Astrocyte of the hippocampus (primary cell): ENCODE results near the gene RHOU.
"Not testable (repeated sequence)": the region's sequence is repeated elsewhere in the genome, so short reads cannot be mapped to it uniquely, and the experiment has no call there.

Source experiments
- DNase-seq: peaks from one replicate; pipeline ENCODE4 v3.0.0; 2011; ENCODE audit warnings: low read depth, low spot score

RHOU gene

GRCh38 chr1:228734881-228735801 is at the start of gene RHOU:
TSS of gene RHOU (plus strand) at chr1:228735479. CDS start at chr1:228735743, 264 bp downstream.
- peak; percentile 82 for DNase-seq

GRCh38 chr1:228687587-228687986 is 47.7 kb upstream of the RHOU start:
- DNase-seq = no peak

DNA sequence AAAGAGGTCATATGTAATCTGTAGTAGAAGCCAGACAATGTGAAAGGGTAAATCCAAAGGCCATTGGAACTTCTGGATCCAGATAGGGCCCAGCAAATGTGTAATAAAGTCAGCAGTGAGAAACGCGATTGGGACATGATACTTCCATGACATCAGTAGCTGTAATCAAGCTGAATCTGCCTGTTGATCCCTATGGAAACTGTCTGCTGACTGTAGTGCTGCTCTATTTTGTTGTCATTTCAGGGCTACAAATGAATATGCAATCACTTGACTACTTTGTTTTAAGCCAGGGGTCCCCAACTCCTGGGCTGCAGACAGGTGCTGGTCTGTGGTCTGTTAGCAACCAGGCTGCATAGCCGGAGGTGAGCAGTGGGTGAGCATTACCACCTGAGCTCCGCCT is 46.0 kb upstream of the RHOU start:
- DNase-seq = no peak

GRCh38 chr1:228691211-228691610 is 44.1 kb upstream of the RHOU start:
- DNase-seq = no peak

GRCh38 chr1:228691926-228692325 is 43.4 kb upstream of the RHOU start:
- DNase-seq = peak; percentile 44

DNA sequence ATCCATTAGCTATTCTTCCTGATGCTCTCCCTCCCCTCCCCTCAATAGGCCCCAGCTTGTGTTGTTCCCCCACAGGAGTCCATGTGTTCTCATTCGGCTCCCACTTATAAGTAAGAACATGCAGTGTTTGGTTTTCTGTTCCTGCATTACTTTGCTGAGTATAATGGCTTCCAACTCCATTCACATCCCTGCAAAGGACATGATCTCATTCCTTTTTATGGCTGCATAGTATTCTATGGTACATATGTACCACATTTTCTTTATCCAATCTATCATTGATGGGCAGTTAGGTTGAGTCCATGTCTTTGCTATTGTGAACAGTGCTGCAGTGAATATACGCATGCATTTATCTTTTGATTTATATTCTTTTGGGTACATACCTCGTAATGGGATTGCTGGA is 40.8 kb upstream of the RHOU start:
- DNase-seq = not testable (repeated sequence)

DNA sequence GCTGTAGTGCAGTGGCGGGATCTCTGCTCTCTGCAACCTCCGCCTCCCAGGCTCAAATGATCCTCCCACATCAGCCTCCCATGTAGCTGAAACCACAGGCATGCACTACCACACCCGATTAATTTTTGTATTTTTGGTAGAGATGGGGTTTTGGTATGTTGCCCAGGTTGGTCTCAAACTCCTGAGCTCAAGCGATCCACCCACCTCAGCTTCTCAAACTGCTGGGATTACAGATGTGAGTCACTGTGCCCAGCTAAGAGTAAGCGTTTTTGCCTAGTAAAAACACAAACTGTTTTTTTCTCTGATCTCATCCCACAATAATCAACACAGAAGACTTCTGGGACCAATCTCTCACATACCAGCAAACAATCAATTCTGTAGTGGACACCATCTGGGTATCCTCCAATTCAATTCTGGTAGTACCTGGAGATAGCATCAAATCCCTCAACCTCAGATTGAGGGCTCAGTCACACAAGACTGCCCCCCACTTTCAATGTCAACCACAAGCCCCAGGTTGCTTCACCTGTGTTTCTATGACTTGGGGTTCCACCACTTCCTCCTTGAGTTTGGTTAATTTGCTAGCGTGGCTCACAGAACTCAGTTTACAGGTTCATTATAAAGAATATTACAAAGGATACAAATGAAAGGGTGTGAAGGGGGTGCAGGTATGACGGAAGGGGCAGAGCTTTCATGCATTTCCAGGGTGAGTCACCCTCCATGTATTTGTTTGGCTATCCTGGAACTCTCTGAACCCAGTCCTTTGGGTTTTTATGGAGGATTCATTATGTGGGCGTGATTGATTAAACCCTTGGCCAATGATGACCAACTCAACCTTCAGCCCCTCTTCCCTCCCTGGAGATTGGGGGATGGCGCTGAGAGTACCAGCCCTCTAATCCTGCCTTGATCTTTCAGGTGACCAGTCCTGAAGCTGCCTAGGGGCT is 40.0 kb upstream of the RHOU start:
- no peak for DNase-seq

DNA sequence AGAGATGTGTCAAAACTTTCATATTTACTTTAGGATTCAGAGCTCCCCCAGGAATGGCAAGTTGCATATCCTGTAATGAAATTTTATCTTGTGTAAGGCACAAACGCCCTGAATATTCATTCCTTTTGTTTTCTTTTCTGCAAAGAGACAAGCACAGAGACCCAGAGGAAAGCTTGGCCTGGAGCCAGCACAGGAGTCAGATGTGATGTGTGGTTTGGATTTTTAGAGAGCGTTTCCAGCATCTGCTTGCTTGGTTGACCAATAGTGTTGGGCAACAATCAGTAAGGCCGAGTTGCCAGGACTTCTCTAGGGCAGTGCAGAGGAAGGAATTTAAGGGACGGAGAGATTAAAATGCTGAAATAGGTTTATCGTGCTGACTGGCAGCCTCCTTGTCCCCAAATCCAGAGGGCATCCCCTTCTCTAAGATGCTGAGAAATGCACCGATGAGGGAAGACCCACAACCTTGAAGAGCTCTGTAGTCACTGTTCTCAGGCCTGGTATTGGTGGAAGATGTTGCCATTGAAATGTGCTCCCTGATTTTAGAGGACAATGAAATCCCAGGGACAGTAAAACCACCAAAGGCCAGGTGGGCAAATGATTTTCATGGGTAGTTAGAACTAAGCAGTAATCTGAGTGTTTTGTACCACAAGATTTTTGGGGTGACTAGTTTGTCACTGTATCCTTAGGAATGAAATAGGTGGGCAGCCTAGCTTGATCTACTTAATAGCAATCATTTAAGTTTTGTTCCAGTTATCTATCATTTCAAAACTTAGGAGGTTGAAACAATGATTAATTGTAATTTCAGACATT is 37.9 kb upstream of the RHOU start:
- DNase-seq = peak; percentile 52

GRCh38 chr1:228698017-228698329 is 37.3 kb upstream of the RHOU start:
- no peak for DNase-seq

- DNase-seq = no peak
These were observed 32.8 kb upstream of the RHOU start for GRCh38 chr1:228702433-228702832.

GRCh38 chr1:228706305-228706704 is 29.0 kb upstream of the RHOU start:
- DNase-seq = no peak

GRCh38 chr1:228717081-228717480 is 18.2 kb upstream of the RHOU start:
- no peak for DNase-seq

GRCh38 chr1:228721407-228721806 is 13.9 kb upstream of the RHOU start:
- DNase-seq = no peak

DNA sequence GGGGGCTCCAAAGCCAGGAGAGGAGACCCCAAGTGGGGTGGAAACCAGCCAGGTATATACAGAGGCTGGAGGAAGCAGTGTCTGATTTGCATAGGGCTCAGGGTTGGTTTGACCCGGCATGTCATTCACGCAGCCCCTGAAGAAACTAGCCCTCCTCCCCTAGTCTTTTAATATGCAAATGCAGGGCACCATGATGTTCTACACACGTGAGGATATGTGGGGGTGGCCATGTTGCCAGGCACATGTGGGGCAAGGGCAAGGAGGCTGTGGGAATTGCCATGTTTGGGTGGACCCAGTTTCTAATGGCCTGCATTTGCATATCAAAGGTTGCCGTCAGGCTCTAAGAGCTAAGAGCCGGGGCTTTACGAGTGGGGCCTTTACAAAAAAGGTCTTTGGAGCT is 12.0 kb upstream of the RHOU start:
- DNase-seq = no peak

- DNase-seq = no peak
These were observed 11.4 kb upstream of the RHOU start for GRCh38 chr1:228723921-228724320.

- no peak for DNase-seq
These were observed 10.1 kb upstream of the RHOU start for GRCh38 chr1:228725178-228725577.

- DNase-seq = no peak
These were observed 7.6 kb upstream of the RHOU start for GRCh38 chr1:228727681-228728171.

DNA sequence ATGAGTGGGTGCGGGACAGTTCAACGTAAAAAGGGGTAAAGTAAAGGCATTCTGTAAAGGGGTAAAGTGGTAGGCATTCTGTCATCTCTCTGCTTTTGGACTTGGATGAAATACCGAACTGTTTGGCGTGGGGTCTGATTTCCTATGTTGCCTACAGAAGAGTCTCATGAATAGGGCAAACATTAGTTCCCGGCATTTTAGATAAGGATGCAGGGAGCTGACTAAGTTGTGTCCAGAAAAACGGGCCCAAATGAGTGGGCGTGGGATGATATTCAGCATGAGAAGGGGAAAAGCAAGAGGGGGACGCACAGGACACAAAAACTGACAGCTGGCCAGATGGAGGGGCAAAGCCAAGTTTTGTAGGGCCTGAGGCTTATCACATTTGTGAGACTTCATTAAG is 2.9 kb upstream of the RHOU start:
- no peak for DNase-seq

DNA sequence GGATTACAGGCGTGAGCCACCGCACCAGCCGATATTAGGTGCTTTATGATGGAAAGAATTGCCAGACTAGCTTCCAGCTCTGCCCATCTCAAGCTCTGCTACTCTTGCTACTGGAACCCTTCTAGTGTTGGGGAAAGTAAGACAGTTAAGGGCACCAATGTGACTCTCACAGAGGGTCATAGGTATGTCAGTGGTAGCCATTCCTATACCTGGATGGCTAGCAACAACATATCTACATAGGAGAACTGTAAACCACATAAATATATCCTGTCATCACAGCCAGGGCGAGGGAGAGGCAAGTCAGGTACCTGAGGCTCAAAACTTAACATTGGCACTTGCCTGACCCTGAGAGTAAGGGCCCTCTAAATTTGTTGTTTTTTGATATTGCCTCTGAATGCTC is 1.7 kb upstream of the RHOU start:
- DNase-seq = no peak

DNA sequence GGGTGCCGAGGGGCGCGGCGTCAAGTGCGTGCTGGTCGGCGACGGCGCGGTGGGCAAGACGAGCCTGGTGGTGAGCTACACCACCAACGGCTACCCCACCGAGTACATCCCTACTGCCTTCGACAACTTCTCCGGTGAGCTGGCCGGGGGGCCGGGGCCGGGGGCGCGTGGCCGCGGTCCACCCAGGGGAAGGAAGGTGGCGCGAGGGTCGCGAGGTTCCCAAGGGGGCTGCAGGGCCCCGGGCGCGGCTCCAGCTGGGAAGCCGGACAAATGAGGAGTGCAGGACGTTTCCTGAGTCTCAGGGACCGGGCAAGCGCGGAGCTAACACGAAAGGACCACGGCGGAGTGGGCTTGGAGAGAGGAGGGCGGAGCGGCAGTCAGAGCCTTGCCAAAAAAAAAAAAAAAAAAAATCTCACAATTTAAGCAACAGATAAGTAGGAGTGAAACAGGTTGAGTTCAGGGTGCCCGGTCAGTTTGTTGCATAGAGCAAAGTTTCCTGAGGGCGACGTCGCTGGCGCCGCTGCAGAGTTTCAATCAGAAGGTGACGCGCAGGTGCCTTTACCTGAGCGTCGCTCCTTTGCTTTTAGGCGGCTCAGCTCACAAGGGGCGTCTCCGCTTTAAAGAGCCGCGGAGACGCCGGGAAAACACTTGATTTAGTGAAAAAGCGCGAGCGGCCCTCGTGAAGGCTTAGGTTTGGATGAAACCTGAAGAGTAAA is 750 bp downstream of the RHOU start:
- peak; percentile 37 for DNase-seq
